GM12865 (cell line): Measurements from ENCODE around the gene CES4A.
"Not testable (repeated sequence)": the region's sequence is repeated elsewhere in the genome, so short reads cannot be mapped to it uniquely, and the experiment has no call there.

Experiments used
- DNase-seq: peaks from one replicate; pipeline ENCODE4 v3.0.0; 2010; ENCODE audit warnings: low read depth
- H3K4me3 ChIP-seq: 2 replicates; pipeline ENCODE4 v1.5.1; 2011; ENCODE audit warnings: mild to moderate bottlenecking, low read depth, low read length, control low read depth
- TF ChIP-seq, protein P1 (sequence below): IDR thresholded peaks from 2 replicates; pipeline ENCODE4 v1.5.1; 2011; ENCODE audit warnings: low read length, control low read depth, low read depth, inconsistent platforms; ENCODE audit not compliant: insufficient read depth; ENCODE audit errors: missing control alignments

CES4A gene

DNA sequence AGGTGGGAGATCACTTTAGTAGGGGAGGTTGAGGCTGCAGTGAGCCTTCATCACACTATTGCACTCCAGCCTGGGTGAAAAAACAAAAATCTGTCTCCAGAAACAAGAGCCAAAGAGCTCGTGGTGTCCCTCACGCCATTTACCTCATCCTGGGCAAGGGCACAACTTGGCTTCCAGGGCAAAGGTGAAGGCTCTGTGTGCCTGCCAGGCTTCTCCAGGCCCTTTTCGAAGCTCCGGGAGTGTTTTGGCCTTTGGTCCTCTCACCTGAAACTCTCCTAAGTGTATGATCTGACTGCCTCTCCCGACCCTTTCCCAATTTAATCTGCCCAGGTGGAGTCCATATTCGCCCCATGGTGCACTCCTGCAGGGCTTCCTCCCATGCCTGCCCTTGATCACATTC is 38.9 kb upstream of the CES4A start:
- no peak overlapping the region for H3K4me3 ChIP-seq
- no peak for DNase-seq
- TF ChIP-seq, protein P1, sequence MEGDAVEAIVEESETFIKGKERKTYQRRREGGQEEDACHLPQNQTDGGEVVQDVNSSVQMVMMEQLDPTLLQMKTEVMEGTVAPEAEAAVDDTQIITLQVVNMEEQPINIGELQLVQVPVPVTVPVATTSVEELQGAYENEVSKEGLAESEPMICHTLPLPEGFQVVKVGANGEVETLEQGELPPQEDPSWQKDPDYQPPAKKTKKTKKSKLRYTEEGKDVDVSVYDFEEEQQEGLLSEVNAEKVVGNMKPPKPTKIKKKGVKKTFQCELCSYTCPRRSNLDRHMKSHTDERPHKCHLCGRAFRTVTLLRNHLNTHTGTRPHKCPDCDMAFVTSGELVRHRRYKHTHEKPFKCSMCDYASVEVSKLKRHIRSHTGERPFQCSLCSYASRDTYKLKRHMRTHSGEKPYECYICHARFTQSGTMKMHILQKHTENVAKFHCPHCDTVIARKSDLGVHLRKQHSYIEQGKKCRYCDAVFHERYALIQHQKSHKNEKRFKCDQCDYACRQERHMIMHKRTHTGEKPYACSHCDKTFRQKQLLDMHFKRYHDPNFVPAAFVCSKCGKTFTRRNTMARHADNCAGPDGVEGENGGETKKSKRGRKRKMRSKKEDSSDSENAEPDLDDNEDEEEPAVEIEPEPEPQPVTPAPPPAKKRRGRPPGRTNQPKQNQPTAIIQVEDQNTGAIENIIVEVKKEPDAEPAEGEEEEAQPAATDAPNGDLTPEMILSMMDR, result no peak

DNA sequence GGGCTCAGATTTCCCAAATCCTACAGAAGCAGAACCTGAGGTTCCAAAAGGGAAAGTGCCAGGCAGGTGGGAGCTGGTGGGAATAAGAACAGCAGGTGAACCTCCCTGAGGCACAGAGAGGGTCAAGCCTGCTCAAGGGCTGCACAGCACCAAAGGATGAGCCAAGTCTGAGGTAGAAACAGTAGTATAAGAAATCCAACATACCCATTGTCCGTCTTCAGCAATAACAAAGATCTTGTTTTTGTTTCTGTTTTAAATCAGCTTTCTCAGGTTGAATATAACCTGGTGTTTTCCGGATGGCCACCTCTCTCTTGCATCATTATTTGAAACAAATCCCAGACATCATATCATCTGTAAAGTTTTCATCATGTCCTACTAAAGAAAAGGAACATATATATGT is 38.0 kb upstream of the CES4A start:
- H3K4me3 ChIP-seq, result peak overlapping the region; percentile 24; the same call in 1 of the 2 replicates
- DNase-seq, result peak; percentile 67

DNA sequence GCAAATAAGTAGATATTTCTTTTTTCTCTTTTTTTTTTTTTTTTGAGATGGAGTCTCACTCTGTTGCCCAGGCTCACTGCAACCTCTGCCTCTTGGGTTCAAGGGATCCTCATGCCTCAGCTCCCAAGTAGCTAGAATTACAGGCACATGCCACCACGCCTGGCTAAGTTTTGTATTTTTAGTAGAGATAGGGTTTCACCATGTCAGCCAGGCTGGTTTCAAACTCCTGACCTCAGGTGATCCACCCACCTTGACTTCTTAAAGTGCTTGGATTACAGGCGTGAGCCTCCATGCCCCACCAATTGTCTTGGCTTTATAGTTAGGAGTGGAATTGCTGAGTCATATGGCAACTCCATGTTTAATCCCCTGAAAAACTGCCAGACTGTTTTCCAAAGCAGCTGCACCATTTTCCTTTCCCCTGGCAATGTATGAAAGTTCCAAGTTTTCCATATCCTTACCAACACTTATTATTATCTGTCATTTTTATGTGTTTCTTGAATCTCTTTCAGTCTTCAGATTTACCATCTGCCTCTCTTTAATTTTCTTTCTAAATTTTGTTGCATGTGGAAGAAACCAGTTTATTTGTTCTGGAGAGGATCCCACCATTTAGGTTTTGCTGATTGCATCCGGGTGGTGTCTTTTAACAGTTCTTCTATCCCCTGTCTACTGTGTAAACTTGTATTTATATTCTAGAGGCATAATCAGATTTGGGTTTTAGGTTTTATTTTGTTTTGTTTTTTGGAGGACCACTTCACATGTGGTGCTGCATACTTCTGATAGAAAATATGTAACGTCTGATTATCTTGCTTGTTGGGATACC is 37.2 kb upstream of the CES4A start:
- TF ChIP-seq, protein P1, result no peak
- no peak overlapping the region for H3K4me3 ChIP-seq
- DNase-seq, result no peak

More for the DNA sequence above, 38.0 kb upstream of the CES4A start:
- TF ChIP-seq, protein P1, result no peak

DNA sequence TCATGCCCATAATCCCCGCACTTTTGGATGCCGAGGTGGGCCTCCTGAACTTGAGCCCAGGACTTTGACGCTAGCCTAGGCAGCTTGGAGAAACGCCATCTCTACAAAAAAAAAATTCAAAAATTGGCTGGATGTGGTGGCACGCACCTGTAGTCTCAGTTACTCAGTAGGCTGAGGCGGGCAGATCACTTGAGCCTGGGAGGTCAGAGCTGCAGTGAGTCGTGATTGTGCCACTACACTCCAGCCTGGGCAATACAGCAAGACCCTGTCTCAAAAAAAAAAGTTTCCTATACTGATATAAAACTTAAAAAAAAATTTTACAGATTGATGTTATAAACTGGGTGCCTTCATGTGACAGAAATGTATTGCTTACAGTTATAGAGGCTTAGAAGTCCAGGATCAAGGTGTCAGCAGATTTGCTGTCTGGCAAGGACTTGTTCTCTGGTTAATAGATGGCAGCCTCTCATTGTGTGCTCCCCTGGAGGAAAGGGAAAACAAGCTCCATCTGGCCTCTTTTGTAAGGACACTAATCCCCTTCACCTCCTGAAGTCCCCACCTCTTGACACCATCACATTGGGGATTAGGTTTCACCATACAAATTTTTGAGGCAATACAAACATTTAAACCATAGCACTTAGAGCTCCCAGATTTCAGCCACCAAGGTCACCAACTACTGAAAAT is 35.8 kb upstream of the CES4A start:
- TF ChIP-seq, protein P1, result no peak
- H3K4me3 ChIP-seq, result no peak overlapping the region
- DNase-seq, result no peak

DNA sequence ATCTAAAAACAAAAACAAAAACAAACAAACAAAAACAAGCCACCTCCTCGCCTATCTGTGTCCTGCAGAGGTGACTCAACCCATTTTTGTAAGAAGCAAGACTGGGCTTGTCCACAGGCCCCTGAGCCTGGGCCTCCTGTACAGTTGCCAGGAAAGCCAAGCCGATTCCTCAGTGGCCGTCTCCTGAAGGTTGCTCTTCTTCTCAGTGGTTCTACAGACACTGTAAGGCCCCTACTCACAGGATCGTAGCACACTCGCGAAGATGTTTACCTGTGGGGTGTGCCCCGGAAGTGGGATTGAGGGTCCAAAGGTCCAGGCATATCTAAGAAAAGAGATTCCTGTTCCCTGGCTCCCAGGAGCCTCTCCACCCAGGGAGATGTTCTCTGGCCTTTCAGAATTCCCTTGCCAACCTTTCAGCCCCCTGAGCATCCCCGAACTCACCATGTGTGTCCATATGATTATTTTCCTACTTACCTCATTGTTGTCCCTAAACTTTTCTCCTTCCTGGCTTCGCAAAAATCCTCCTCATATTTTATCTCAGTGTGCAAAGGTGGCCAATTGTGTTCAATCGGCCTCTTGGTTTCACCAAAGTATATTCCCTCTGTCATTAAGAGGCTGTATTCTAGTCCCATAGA is 34.8 kb upstream of the CES4A start:
- TF ChIP-seq, protein P1, result no peak
- no peak for DNase-seq
- H3K4me3 ChIP-seq, result no peak overlapping the region

DNA sequence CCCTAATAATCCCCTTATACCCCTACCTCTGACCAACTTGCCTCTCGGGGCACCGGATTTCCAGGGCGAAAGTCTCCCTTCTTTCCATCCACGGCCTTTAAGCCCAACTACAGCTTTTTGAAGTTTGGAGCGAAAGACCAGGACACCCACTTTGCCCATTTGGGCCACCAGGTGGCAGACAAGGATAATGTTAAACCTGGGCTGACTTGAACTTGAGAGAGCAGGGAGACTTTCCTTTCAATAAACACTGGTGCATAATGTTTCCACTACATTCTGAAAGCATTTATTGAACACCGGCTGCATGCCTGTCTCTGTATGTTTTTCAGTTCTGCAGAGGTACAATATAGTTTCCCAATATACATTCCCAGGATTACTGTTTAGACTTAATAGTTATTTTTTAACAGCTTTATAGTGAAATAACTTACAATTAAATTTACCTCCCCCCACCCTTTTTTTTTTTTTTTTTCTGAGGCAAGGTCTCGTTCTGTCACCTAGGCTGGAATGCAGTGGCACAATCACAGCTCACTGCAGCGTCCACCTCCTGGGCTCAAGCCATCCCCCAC is 34.2 kb upstream of the CES4A start:
- TF ChIP-seq, protein P1, result peak; percentile 81
- no peak overlapping the region for H3K4me3 ChIP-seq
- peak; percentile 81 for DNase-seq

DNA sequence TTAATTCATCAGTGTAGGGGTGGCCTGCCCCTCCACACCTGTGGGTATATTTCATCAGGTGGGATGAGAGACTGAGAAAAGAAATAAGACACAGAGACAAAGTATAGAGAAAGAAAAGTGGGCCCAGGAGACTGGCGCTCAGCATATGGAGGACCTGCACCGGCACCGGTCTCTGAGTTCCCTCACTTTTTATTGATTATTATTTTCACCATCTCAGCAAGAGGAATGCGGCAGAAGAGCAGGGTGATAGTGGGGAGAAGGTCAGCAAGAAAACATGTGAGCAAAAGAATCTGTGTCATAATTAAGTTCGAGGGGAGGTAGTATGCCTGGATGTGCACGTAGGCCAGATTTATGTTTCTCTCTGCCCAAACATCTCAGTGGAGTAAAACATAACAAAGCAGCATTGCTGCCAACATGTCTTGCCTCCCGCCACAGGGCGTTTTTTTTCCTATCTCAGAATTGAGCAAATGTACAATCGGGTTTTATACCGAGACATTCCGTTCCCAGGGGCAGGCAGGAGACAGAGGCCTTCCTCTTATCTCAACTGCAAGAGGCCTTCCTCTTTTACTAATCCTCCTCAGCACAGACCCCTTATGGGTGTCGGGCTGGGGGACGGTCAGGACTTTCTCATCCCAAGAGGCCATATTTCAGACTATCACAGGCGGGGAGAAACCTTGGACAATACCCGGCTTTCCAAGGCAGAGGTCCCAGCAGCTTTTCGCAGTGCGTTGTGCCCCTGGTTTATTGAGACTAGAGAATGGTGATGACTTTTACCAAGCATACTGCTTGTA is 32.8 kb upstream of the CES4A start:
- not testable (repeated sequence) for H3K4me3 ChIP-seq, DNase-seq

DNA sequence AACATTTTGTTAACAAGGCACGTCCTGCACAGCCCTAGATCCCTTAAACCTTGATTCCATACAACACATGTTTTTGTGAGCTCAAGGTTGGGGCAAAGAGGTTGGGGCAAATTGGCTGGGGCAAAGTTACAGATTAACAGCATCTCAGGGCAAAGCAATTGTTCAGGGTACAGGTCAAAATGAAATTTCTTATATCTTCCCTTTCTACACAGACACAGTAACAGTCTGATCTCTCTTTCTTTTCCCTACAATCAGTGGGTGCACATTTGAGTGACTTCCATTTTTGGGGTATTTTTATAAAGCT is 32.3 kb upstream of the CES4A start:
- not testable (repeated sequence) for H3K4me3 ChIP-seq, DNase-seq
